CD14-positive monocyte (primary cell): ENCODE measurements around the gene SYNE2. TPM values are rescaled to one million over a fixed set of nuclear protein-coding genes. Genes with fewer than 3 reads are reported as not detected.

Experiments used
- DNase-seq, 3 donors: peaks; one replicate each; pipeline ENCODE4 v3.0.0-alpha.2; 2011 to 2022
- H2AFZ ChIP-seq: 2 replicates; pipeline ENCODE4 v1.6.0; 2012; ENCODE audit warnings: mild to moderate bottlenecking, low read depth, low read length, inconsistent platforms; ENCODE audit not compliant: insufficient read depth, poor library complexity, severe bottlenecking
- H3K27ac ChIP-seq, 2 donors: 1 replicate in 1 of 2; 2 replicates in 1 of 2; pipeline ENCODE4 v1.5.1; 2012 to 2013; ENCODE audit warnings: low read length in 2 of 2, control low read depth in 1 of 2, inconsistent platforms in 1 of 2, low read depth in 1 of 2, mild to moderate bottlenecking in 1 of 2
- H3K27me3 ChIP-seq, 2 donors: one replicate each; pipeline versions ENCODE4 v1.6.0 to v1.6.1; 2011 to 2013; ENCODE audit warnings: low read length in 2 of 2; ENCODE audit not compliant: control insufficient read depth in 2 of 2, insufficient read depth in 2 of 2
- H3K36me3 ChIP-seq, 2 donors: replicated peaks in 1 of 2; 1 replicate in 1 of 2; 2 replicates in 1 of 2; pipeline versions ENCODE4 v1.5.1 to v1.6.1; 2012 to 2013; ENCODE audit warnings: low read length in 2 of 2, control low read depth in 1 of 2, inconsistent platforms in 1 of 2, mild to moderate bottlenecking in 1 of 2; ENCODE audit not compliant: insufficient read depth in 2 of 2, control insufficient read depth in 1 of 2
- H3K4me1 ChIP-seq, 2 donors: 1 replicate in 1 of 2; 2 replicates in 1 of 2; pipeline versions ENCODE4 v1.5.1 to v1.6.1; 2012 to 2013; ENCODE audit warnings: low read length in 2 of 2, control low read depth in 1 of 2, inconsistent platforms in 1 of 2, mild to moderate bottlenecking in 1 of 2, moderate library complexity in 1 of 2; ENCODE audit not compliant: insufficient read depth in 2 of 2, control insufficient read depth in 1 of 2
- H3K4me2 ChIP-seq: replicated peaks from 2 replicates; pipeline ENCODE3; 2012; ENCODE audit warnings: low read length, moderate library complexity, mild to moderate bottlenecking; ENCODE audit not compliant: poor library complexity, severe bottlenecking; ENCODE audit errors: extremely low read depth
- H3K4me3 ChIP-seq, 3 experiments: fragments of 200-600 bp in 1 of 3; sonication (generic) in 1 of 3; replicated peaks in 1 of 3; 1 replicate in 2 of 3; 2 replicates in 1 of 3; pipeline ENCODE4 v1.5.1; 2011 to 2013; ENCODE audit warnings: low read length in 3 of 3, mild to moderate bottlenecking in 3 of 3, control low read depth in 2 of 3, low read depth in 2 of 3, inconsistent platforms in 1 of 3, moderate library complexity in 1 of 3
- H3K79me2 ChIP-seq: 2 replicates; pipeline ENCODE4 v1.6.0; 2012; ENCODE audit warnings: mild to moderate bottlenecking, control low read depth, inconsistent platforms, low read length, moderate library complexity; ENCODE audit not compliant: insufficient read depth
- H3K9ac ChIP-seq: 2 replicates; pipeline ENCODE4 v1.6.0; 2017; ENCODE audit warnings: low read length, mild to moderate bottlenecking; ENCODE audit not compliant: insufficient read depth, poor library complexity, severe bottlenecking
- H3K9me3 ChIP-seq, 2 donors: replicated peaks in 1 of 2; 1 replicate in 1 of 2; 2 replicates in 1 of 2; pipeline versions ENCODE4 v1.5.1 to v1.6.1; 2012 to 2013; ENCODE audit warnings: low read length in 2 of 2, control low read depth in 1 of 2; ENCODE audit not compliant: control insufficient read depth in 1 of 2, insufficient read depth in 1 of 2
- H4K20me1 ChIP-seq: 2 replicates; pipeline ENCODE4 v1.6.0; 2012; ENCODE audit warnings: mild to moderate bottlenecking, low read length, control low read depth, moderate library complexity; ENCODE audit not compliant: insufficient read depth
- H3K27ac Mint-ChIP-seq, 7 donors: one replicate each; pipeline ENCODE4 v1.8.0; 2020; ENCODE audit warnings: mild to moderate bottlenecking in 7 of 7, mixed read lengths in 7 of 7, moderate library complexity in 6 of 7, inconsistent platforms in 2 of 7
- H3K27me3 Mint-ChIP-seq, 3 donors: one replicate each; pipeline ENCODE4 v1.8.0; 2021 to 2022; ENCODE audit warnings: low read depth in 3 of 3, mild to moderate bottlenecking in 3 of 3, mixed read lengths in 3 of 3, moderate library complexity in 3 of 3, inconsistent platforms in 1 of 3
- H3K36me3 Mint-ChIP-seq, 2 donors: one replicate each; pipeline ENCODE4 v1.8.0; 2020; ENCODE audit warnings: mixed read lengths in 2 of 2, inconsistent platforms in 1 of 2, mild to moderate bottlenecking in 1 of 2
- H3K4me1 Mint-ChIP-seq: one replicate; pipeline ENCODE4 v1.8.0; 2020; ENCODE audit warnings: mild to moderate bottlenecking, mixed read lengths
- H3K4me3 Mint-ChIP-seq, 2 donors: one replicate each; pipeline ENCODE4 v1.8.0; 2020; ENCODE audit warnings: mild to moderate bottlenecking in 2 of 2, mixed read lengths in 2 of 2, moderate library complexity in 1 of 2
- H3K9me3 Mint-ChIP-seq, 7 donors: one replicate each; pipeline ENCODE4 v1.8.0; 2020 to 2022; ENCODE audit warnings: mixed read lengths in 7 of 7, mild to moderate bottlenecking in 6 of 7, moderate library complexity in 6 of 7, inconsistent platforms in 2 of 7
- WGBS: methylation state at CpG from one replicate; pipeline ENCODE4 v1.1.5; 2013; ENCODE audit warnings: missing lambda C conversion rate; ENCODE audit not compliant: insufficient coverage; 5-methylcytosine and 5-hydroxymethylcytosine counted together
- intact Hi-C, 2 donors: fragments of 100-400 bp; cut with micrococcal nuclease; formaldehyde crosslinking; loops; one replicate each; pipeline versions ENCODE4 v1.15.0 to v1.15.1; 2023
- polyA plus RNA-seq, 3 donors: library from polyadenylated mRNA; depleted of rRNA in 1 of 3; unstranded in 2 of 3; stranded (reverse) in 1 of 3; fragments of 300-500 nt in 2 of 3; fragments of >200 nt in 1 of 3; fragmentation: Illumina TruSeq in 2 of 3; gene quantifications; 1 replicate in 2 of 3; 2 replicates in 1 of 3; pipeline ENCODE4 v1.2.3, GENCODE V29; 2012 to 2021
- TF ChIP-seq, protein P1 (sequence below): fragments of 200-600 bp; IDR thresholded peaks from one replicate; pipeline ENCODE4 v1.8.0; 2022; ENCODE audit warnings: antibody characterized with exemption, mild to moderate bottlenecking

Gene SYNE2
- polyA plus RNA-seq, 3 donors: 0.06 to 0.46 (median 0.44) TPM

DNA sequence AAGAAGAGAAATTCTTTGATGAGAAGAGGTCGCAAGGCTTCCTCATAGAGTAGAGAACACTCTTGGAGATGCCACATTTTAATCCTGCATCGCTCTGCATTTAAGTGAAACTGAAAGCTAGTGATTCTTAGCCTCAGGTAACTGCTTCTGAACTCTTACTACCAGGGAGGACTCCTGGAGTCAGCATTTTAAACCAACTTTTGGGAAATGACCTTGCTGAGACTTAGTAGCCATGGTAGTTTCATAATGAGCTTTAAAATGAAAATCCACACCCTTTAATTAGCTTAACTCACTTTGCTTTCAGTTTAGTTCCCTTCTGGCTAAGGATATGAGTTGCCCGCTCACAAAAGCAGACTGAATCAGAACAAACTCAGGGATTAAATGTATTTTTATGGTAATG lies 80.3 kb downstream of the SYNE2 start:
- intact Hi-C loops: no loop called here
- Histone ChIP-seq H3K9me3 (no peaks in the 10 kb centered on the region), H3K27ac (no peak overlapping the region), H3K36me3 (no peaks in the 10 kb centered on the region), H4K20me1 (no peaks in the 10 kb centered on the region), H3K79me2 (no peaks in the 10 kb centered on the region), H3K4me2 (no peak overlapping the region), H3K4me3 (no peak overlapping the region), H3K27me3 (peaks cover 4% of the 10 kb centered on the region in 2 donors), H2AFZ (no peak overlapping the region), H3K4me1 (no peaks in the 10 kb centered on the region), H3K9ac (no peak overlapping the region)
- Mint-ChIP-seq H3K4me3 (no peak overlapping the region), H3K9me3 (peaks cover 0 to 3% (median 0%) of the 10 kb centered on the region in 7 donors), H3K27me3 (peaks cover 5 to 20% (median 12%) of the 10 kb centered on the region in 3 donors), H3K27ac (no peak overlapping the region), H3K36me3 (no peaks in the 10 kb centered on the region), H3K4me1 (no peaks in the 10 kb centered on the region)
- WGBS: no CpG with 5 or more reads among the region's 3 CpGs
- TF ChIP-seq, protein P1, sequence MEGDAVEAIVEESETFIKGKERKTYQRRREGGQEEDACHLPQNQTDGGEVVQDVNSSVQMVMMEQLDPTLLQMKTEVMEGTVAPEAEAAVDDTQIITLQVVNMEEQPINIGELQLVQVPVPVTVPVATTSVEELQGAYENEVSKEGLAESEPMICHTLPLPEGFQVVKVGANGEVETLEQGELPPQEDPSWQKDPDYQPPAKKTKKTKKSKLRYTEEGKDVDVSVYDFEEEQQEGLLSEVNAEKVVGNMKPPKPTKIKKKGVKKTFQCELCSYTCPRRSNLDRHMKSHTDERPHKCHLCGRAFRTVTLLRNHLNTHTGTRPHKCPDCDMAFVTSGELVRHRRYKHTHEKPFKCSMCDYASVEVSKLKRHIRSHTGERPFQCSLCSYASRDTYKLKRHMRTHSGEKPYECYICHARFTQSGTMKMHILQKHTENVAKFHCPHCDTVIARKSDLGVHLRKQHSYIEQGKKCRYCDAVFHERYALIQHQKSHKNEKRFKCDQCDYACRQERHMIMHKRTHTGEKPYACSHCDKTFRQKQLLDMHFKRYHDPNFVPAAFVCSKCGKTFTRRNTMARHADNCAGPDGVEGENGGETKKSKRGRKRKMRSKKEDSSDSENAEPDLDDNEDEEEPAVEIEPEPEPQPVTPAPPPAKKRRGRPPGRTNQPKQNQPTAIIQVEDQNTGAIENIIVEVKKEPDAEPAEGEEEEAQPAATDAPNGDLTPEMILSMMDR: no peak
- no peak for DNase-seq

DNA sequence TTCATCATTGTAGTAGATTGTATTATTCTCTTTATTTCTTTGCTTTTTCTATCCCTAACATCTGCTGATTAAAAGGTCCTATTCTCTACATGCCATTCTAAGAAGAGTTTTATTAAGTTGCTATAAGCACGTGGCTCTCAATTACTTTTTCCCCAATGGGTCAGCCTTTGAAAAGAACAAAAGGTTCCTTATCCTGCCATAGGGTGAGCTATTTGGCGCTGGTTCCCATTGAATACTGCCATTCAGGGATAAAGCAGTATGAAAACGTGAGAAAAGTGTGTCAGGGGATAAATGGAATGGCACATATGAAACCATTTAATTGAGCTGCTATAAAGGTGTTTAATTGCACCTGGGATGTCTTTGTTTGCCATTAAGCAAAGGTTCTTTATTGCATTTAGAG lies 80.9 kb downstream of the SYNE2 start:
- H3K36me3 Mint-ChIP-seq: no peaks in the 10 kb centered on the region
- Histone ChIP-seq H3K27me3 (peaks cover 4% of the 10 kb centered on the region in 2 donors), H3K79me2 (no peaks in the 10 kb centered on the region), H3K9ac (no peak overlapping the region), H3K4me1 (no peaks in the 10 kb centered on the region), H3K27ac (no peak overlapping the region), H3K36me3 (no peaks in the 10 kb centered on the region), H3K9me3 (no peaks in the 10 kb centered on the region), H2AFZ (no peak overlapping the region), H3K4me2 (no peak overlapping the region), H3K4me3 (no peak overlapping the region), H4K20me1 (no peaks in the 10 kb centered on the region)
- no peak overlapping the region for H3K4me3 Mint-ChIP-seq
- no peaks in the 10 kb centered on the region for H3K4me1 Mint-ChIP-seq
- intact Hi-C loops: no loop called here
- 100% methylated on average over 1 of the region's 3 CpGs for WGBS
- DNase-seq: no peak
- H3K9me3 Mint-ChIP-seq: peaks cover 0 to 1% (median 0%) of the 10 kb centered on the region in 7 donors
- TF ChIP-seq, protein P1: no peak
- peaks cover 5 to 19% (median 9%) of the 10 kb centered on the region in 3 donors for H3K27me3 Mint-ChIP-seq
- H3K27ac Mint-ChIP-seq: no peak overlapping the region
